Measurements from ENCODE around the gene NT5M. TPM values are rescaled to one million over a fixed set of nuclear protein-coding genes. Genes with fewer than 3 reads are reported as not detected.

NT5M gene
- total and polyA plus RNA-seq, 9 of the 15 experiments (the other 6 are each of a cell fraction or from before 2014, with no cell fraction given) = 0.24 to 10.1 (median 3.4) TPM

DNA sequence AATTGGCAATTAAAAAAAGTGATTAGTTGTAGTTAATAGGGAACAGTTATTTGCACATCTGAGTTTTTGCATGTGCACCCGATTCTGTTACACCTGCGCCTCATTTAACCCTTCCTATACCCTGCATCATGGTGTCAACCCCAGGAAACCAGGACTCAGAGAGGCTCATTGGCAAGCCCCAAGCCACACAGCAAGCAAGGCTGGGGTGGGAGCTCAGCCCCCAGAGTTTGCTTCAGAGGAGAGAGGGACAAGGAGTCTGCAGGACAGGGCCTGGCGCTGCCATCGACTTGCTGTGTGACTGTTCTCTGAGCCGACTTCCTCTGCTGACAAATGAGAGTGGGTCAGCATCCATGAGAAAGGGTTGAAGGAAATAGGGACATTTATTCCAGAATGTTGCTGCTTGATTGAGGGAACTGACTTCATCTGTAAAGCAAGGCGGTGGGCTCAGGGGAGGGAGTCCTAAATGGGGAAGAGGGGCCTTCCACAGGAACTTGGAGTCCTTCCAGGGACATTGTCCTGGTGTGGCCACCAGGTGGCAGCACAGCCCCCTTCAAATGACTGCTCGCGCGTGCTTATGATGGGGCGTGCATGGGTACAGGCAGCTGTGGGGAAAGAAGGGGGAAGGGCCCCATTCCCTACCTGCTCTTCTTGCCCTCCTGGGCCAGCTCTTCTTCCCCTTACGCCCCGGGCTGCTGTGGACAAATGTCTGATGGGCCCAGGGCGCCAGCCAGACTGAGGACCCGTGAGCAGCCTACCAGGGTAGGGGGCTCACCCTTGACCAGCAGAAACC, 51.6 kb downstream of the NT5M start (continued):
- TF ChIP-seq NFIC (IDR thresholded peaks at IDR 0.05) (peak; percentile 97), PTBP1 (IDR thresholded peaks at IDR 0.05; ENCODE audit: low read depth, low read length) (no peak), ZNF134 (CRISPR knock-in tag; conservative IDR thresholded peaks at IDR 0.05) (no peak), ZNF143 (CRISPR knock-in tag; IDR thresholded peaks at IDR 0.05) (0 out of 2 replicates have a peak, but pooled peaks have one; percentile 19), BHLHE40 (IDR thresholded peaks at IDR 0.05; ENCODE audit: low read length) (peak; percentile 63), SMC3 (conservative IDR thresholded peaks at IDR 0.05; ENCODE audit: insufficient read depth, low read depth, low read length) (peak; percentile 65), TEAD1 (CRISPR knock-in tag; IDR thresholded peaks at IDR 0.05) (0 out of 4 replicates have a peak, but pooled peaks of 1 of the 2 experiments have one; percentile 42), ZNF124 (CRISPR knock-in tag; IDR thresholded peaks at IDR 0.05) (no peak), IRF2 (CRISPR knock-in tag; IDR thresholded peaks at IDR 0.05) (no peak), ATF7 (IDR thresholded peaks at IDR 0.05) (no peak), CAMTA2 (CRISPR knock-in tag; conservative IDR thresholded peaks at IDR 0.05) (no peak), CCNT2 (IDR thresholded peaks at IDR 0.05; ENCODE audit: borderline replicate concordance, extremely low read depth, insufficient read length, low read depth, low read length) (no peak), RAD21 (CRISPR knock-in tag; conservative IDR thresholded peaks at IDR 0.05 in 1 of 2, IDR thresholded peaks at IDR 0.05 in 1 of 2) (peak; percentile 46 to 76), XRCC3 (IDR thresholded peaks at IDR 0.05) (no peak), TGIF2 (CRISPR knock-in tag; IDR thresholded peaks at IDR 0.05) (no peak), FOXA3 (CRISPR knock-in tag; conservative IDR thresholded peaks at IDR 0.05 in 1 of 2, IDR thresholded peaks at IDR 0.05 in 1 of 2) (peak in 1 of 2 experiments; percentile 37; a peak in 1 of 4 replicates), PPARD (CRISPR knock-in tag; IDR thresholded peaks at IDR 0.05) (no peak)
- TF ChIP-seq, protein P1, sequence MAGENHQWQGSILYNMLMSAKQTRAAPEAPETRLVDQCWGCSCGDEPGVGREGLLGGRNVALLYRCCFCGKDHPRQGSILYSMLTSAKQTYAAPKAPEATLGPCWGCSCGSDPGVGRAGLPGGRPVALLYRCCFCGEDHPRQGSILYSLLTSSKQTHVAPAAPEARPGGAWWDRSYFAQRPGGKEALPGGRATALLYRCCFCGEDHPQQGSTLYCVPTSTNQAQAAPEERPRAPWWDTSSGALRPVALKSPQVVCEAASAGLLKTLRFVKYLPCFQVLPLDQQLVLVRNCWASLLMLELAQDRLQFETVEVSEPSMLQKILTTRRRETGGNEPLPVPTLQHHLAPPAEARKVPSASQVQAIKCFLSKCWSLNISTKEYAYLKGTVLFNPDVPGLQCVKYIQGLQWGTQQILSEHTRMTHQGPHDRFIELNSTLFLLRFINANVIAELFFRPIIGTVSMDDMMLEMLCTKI (IDR thresholded peaks at IDR 0.05; ENCODE audit: partially characterized antibody) = no peak
- TF ChIP-seq, protein P2, sequence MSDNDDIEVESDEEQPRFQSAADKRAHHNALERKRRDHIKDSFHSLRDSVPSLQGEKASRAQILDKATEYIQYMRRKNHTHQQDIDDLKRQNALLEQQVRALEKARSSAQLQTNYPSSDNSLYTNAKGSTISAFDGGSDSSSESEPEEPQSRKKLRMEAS (CRISPR knock-in tag; IDR thresholded peaks at IDR 0.05) = peak; percentile 62; the same call in 1 of the 2 replicates
- TF ChIP-seq, protein P3, sequence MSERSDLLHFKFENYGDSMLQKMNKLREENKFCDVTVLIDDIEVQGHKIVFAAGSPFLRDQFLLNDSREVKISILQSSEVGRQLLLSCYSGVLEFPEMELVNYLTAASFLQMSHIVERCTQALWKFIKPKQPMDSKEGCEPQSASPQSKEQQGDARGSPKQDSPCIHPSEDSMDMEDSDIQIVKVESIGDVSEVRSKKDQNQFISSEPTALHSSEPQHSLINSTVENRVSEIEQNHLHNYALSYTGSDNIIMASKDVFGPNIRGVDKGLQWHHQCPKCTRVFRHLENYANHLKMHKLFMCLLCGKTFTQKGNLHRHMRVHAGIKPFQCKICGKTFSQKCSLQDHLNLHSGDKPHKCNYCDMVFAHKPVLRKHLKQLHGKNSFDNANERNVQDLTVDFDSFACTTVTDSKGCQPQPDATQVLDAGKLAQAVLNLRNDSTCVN (CRISPR knock-in tag; IDR thresholded peaks at IDR 0.05) = no peak
- TF ChIP-seq, protein P4, sequence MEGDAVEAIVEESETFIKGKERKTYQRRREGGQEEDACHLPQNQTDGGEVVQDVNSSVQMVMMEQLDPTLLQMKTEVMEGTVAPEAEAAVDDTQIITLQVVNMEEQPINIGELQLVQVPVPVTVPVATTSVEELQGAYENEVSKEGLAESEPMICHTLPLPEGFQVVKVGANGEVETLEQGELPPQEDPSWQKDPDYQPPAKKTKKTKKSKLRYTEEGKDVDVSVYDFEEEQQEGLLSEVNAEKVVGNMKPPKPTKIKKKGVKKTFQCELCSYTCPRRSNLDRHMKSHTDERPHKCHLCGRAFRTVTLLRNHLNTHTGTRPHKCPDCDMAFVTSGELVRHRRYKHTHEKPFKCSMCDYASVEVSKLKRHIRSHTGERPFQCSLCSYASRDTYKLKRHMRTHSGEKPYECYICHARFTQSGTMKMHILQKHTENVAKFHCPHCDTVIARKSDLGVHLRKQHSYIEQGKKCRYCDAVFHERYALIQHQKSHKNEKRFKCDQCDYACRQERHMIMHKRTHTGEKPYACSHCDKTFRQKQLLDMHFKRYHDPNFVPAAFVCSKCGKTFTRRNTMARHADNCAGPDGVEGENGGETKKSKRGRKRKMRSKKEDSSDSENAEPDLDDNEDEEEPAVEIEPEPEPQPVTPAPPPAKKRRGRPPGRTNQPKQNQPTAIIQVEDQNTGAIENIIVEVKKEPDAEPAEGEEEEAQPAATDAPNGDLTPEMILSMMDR (IDR thresholded peaks at IDR 0.05 in 2 of 3, conservative IDR thresholded peaks at IDR 0.05 in 1 of 3; ENCODE audit: insufficient read depth in 2 of 3, low read depth in 1 of 3, low read length in 3 of 3) = peak; percentile 69 to 81 (median 77)
- TF ChIP-seq, protein P5, sequence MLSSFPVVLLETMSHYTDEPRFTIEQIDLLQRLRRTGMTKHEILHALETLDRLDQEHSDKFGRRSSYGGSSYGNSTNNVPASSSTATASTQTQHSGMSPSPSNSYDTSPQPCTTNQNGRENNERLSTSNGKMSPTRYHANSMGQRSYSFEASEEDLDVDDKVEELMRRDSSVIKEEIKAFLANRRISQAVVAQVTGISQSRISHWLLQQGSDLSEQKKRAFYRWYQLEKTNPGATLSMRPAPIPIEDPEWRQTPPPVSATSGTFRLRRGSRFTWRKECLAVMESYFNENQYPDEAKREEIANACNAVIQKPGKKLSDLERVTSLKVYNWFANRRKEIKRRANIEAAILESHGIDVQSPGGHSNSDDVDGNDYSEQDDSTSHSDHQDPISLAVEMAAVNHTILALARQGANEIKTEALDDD (IDR thresholded peaks at IDR 0.05) = no peak

Data from K562 (cell line).